Fibroblast of lung (primary cell): ENCODE data around the gene RBMS1. TPM values are rescaled to one million over a fixed set of nuclear protein-coding genes. Genes with fewer than 3 reads are reported as not detected.

Experiments
- DNase-seq, 2 donors: peaks; one replicate each; pipeline versions ENCODE4 v3.0.0 to v3.0.0-alpha.2; 2010; ENCODE audit warnings: low read depth in 2 of 2
- H2AFZ ChIP-seq: 2 replicates; pipeline ENCODE4 v1.5.1; 2012; ENCODE audit warnings: low read length, control low read depth, inconsistent platforms
- H3K27ac ChIP-seq: 2 replicates; pipeline ENCODE4 v1.5.1; 2011; ENCODE audit warnings: low read length, control low read depth; ENCODE audit not compliant: insufficient read depth
- H3K27me3 ChIP-seq: 2 replicates; pipeline ENCODE4 v1.5.1; 2011; ENCODE audit warnings: mild to moderate bottlenecking, low read length; ENCODE audit not compliant: control insufficient read depth, insufficient read depth
- H3K36me3 ChIP-seq: 2 replicates; pipeline ENCODE4 v1.5.1; 2011; ENCODE audit warnings: low read length; ENCODE audit not compliant: control insufficient read depth, insufficient read depth
- H3K4me1 ChIP-seq: 2 replicates; pipeline ENCODE4 v1.5.1; 2011; ENCODE audit warnings: low read length; ENCODE audit not compliant: control insufficient read depth, insufficient read depth; ENCODE audit errors: extremely low read depth
- H3K4me2 ChIP-seq: 2 replicates; pipeline ENCODE4 v1.5.1; 2011; ENCODE audit warnings: low read length, control low read depth; ENCODE audit not compliant: insufficient read depth; ENCODE audit errors: extremely low read depth
- H3K4me3 ChIP-seq, 4 experiments: fragments of 200-600 bp in 1 of 4; sonication (generic) in 1 of 4; replicated peaks in 1 of 4; 2 replicates each; pipeline ENCODE4 v1.5.1; 2011 to 2016; ENCODE audit warnings: low read length in 4 of 4, low read depth in 3 of 4, mild to moderate bottlenecking in 3 of 4, control low read depth in 2 of 4, inconsistent platforms in 1 of 4, mixed read lengths in 1 of 4; ENCODE audit not compliant: insufficient read depth in 1 of 4; ENCODE audit errors: control extremely low read depth in 1 of 4
- H3K79me2 ChIP-seq: 2 replicates; pipeline ENCODE4 v1.5.1; 2012; ENCODE audit warnings: mild to moderate bottlenecking, low read length, inconsistent platforms; ENCODE audit not compliant: control insufficient read depth, insufficient read depth
- H3K9ac ChIP-seq: 2 replicates; pipeline ENCODE4 v1.5.1; 2011; ENCODE audit warnings: mild to moderate bottlenecking, low read length, control low read depth; ENCODE audit not compliant: insufficient read depth
- H3K9me3 ChIP-seq: 2 replicates; pipeline ENCODE4 v1.5.1; 2012; ENCODE audit warnings: low read depth, low read length; ENCODE audit not compliant: control insufficient read depth, insufficient read depth
- H4K20me1 ChIP-seq: 2 replicates; pipeline ENCODE4 v1.5.1; 2011; ENCODE audit warnings: low read length; ENCODE audit not compliant: control insufficient read depth, insufficient read depth; ENCODE audit errors: extremely low read depth
- EZH2 ChIP-seq: IDR thresholded peaks from 2 replicates; pipeline ENCODE4 v1.5.1; 2012; ENCODE audit warnings: low read length, control low read depth, mild to moderate bottlenecking; ENCODE audit errors: missing control alignments
- polyA plus RNA-seq, 2 donors: library from polyadenylated mRNA; depleted of rRNA in 1 of 2; stranded (reverse) in 1 of 2; unstranded in 1 of 2; fragments of >200 nt; gene quantifications; 2 replicates each; pipeline ENCODE4 v1.2.1, GENCODE V29; 2011 to 2012; ENCODE audit warnings: missing spikeins in 1 of 2
- total RNA-seq: library from RNA; depleted of rRNA; stranded (reverse); fragments of >200 nt; gene quantifications from 2 replicates; pipeline ENCODE4 v1.2.1, GENCODE V29; 2014
- TF ChIP-seq, protein P1 (sequence below), 2 donors: IDR thresholded peaks in 1 of 2; conservative IDR thresholded peaks in 1 of 2; 1 replicate in 1 of 2; 2 replicates in 1 of 2; pipeline ENCODE4 v1.5.1; 2011 to 2012; ENCODE audit warnings: low read length in 2 of 2, control low read depth in 1 of 2, inconsistent platforms in 1 of 2, low read depth in 1 of 2, mild to moderate bottlenecking in 1 of 2

The RBMS1 gene
- total and polyA plus RNA-seq, 2 donors (not counting 1 experiment from before 2014, with no cell fraction given): 77.3 to 146 TPM

DNA sequence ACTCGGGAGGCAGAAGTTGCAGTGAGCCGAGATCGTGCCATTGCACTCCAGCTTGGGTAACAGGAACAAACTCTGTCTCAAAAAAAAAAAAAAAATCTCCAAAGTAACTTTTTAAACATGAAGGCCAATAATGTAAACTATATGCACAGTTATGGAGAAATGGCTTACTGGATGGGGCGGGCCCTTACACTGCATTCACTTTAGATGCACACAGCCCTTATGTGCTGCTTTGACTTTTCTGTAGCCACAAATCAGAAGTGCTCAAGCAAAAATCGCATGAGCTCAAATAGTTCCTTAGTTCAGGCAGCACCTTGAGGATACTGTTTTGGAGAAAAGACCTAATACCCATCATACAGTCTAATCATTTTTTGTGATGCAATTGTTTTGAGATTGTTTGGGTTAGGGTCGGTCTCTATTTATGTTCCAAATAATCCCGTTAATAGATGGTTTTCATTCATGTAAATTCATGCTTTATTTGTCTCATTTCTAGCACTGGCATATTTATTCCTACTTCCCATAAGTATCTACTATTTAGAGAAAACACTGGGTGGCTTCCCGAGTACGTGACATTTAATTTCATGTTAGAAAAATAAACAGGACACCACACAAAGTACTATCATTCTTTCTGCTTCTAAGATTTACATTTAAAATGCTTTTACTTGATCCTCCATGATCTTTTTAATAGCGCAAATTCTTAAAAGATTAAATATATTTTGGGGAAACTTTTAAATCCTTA is 34.7 kb downstream of the RBMS1 start:
- no peaks in the 10 kb centered on the region for H3K36me3 ChIP-seq
- peaks cover 54% of the 10 kb centered on the region for H3K79me2 ChIP-seq
- no peaks in the 10 kb centered on the region for H4K20me1 ChIP-seq
- H3K27me3 ChIP-seq: no peaks in the 10 kb centered on the region
- no peak overlapping the region for H2AFZ ChIP-seq
- H3K9me3 ChIP-seq: no peaks in the 10 kb centered on the region
- peaks cover 19% of the 10 kb centered on the region for H3K4me1 ChIP-seq
- peak overlapping the region in 1 of 4 experiments; percentile 17 for H3K4me3 ChIP-seq
- no peak for TF ChIP-seq EZH2
- peak overlapping the region; percentile 28 for H3K27ac ChIP-seq
- peak in 1 of 2 donors; percentile 66 for DNase-seq
- no peak overlapping the region for H3K9ac ChIP-seq
- H3K4me2 ChIP-seq: peak overlapping the region; percentile 54

DNA sequence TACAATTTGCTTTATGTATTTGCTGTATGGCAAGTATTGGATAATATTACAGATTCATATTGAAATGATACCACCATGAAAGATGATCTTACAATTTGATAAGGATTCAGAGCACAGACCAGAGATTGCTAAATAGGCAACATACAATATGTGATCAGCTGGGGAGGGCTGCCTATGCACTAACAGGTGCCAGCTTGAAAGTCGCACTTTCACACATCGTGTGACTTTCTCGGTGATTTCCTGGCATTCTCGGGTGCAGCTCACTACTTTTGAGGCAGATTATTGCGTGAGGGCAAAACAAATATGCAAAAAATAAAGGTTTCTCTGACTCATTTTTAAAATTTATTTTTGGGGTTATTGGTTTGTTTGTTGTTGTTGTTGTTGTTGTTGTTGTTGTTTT is 36.0 kb downstream of the RBMS1 start:
- H3K27ac ChIP-seq: no peak overlapping the region
- no peaks in the 10 kb centered on the region for H4K20me1 ChIP-seq
- H3K9me3 ChIP-seq: no peaks in the 10 kb centered on the region
- peaks cover 19% of the 10 kb centered on the region for H3K4me1 ChIP-seq
- H2AFZ ChIP-seq: no peak overlapping the region
- H3K4me3 ChIP-seq: no peak overlapping the region
- H3K27me3 ChIP-seq: no peaks in the 10 kb centered on the region
- H3K79me2 ChIP-seq: peaks cover 51% of the 10 kb centered on the region
- no peak overlapping the region for H3K9ac ChIP-seq
- H3K4me2 ChIP-seq: no peak overlapping the region
- no peaks in the 10 kb centered on the region for H3K36me3 ChIP-seq
- TF ChIP-seq, protein P1, sequence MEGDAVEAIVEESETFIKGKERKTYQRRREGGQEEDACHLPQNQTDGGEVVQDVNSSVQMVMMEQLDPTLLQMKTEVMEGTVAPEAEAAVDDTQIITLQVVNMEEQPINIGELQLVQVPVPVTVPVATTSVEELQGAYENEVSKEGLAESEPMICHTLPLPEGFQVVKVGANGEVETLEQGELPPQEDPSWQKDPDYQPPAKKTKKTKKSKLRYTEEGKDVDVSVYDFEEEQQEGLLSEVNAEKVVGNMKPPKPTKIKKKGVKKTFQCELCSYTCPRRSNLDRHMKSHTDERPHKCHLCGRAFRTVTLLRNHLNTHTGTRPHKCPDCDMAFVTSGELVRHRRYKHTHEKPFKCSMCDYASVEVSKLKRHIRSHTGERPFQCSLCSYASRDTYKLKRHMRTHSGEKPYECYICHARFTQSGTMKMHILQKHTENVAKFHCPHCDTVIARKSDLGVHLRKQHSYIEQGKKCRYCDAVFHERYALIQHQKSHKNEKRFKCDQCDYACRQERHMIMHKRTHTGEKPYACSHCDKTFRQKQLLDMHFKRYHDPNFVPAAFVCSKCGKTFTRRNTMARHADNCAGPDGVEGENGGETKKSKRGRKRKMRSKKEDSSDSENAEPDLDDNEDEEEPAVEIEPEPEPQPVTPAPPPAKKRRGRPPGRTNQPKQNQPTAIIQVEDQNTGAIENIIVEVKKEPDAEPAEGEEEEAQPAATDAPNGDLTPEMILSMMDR (conservative IDR thresholded peaks at IDR 0.05 in 1 of 2, IDR thresholded peaks at IDR 0.05 in 1 of 2; ENCODE audit: low read depth in 1 of 2, low read length in 2 of 2): no peak
- no peak for TF ChIP-seq EZH2
- DNase-seq: no peak

DNA sequence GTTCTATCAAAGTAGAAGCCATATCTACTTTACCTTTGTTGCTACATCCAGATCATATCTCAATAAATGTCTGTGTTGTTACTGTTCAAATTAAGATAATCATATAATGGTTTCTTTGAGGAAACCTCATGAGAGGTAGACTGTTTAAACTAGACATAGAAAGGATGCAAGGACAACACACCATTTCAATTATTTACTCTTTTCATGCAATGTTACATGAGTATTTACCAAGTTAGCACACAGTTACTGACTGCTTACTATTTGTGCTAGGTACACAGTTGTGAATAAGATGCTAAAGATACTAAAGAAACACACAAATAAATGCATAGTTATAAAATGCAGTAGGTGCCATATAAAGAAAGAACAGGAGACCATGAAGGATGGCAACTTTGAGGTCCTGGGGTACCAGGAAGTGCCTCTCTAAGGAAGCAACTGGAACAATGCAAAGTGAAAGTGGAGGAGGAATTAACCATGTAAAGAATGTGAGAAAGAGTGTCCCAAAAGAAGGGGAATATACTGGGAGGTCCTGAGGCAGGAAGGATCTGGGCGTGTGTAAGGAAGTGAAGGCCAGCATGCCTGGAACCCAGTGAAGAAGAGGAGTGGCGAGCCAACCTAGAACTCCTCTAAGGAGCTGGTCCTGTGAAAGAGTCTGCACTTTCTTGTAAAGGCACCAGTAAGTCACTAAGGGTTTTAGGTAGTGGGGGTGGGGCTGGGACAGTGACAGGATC is 39.4 kb downstream of the RBMS1 start:
- no peak for DNase-seq
- H3K27ac ChIP-seq: no peak overlapping the region
- peaks cover 43% of the 10 kb centered on the region for H3K79me2 ChIP-seq
- no peak overlapping the region for H3K9ac ChIP-seq
- no peaks in the 10 kb centered on the region for H3K36me3 ChIP-seq
- H3K9me3 ChIP-seq: no peaks in the 10 kb centered on the region
- TF ChIP-seq, protein P1 (conservative IDR thresholded peaks at IDR 0.05 in 1 of 2, IDR thresholded peaks at IDR 0.05 in 1 of 2; ENCODE audit: low read depth in 1 of 2, low read length in 2 of 2): no peak
- TF ChIP-seq EZH2: no peak
- H3K4me1 ChIP-seq: peaks cover 11% of the 10 kb centered on the region
- no peaks in the 10 kb centered on the region for H3K27me3 ChIP-seq
- no peak overlapping the region for H3K4me2 ChIP-seq
- no peak overlapping the region for H3K4me3 ChIP-seq
- H4K20me1 ChIP-seq: no peaks in the 10 kb centered on the region
- no peak overlapping the region for H2AFZ ChIP-seq
